Fibroblast of skin of back (primary cell): ENCODE results near the gene RFNG.

ENCODE experiments used
- DNase-seq: peaks from one replicate; pipeline ENCODE4 v3.0.0-alpha.2; 2013

Gene RFNG

GRCh38 chr17:82025401-82026107 is 26.1 kb downstream of the RFNG start:
- no peak for DNase-seq

GRCh38 chr17:82024859-82025258 is 26.8 kb downstream of the RFNG start:
- no peak for DNase-seq

GRCh38 chr17:82023447-82024241 is 28.0 kb downstream of the RFNG start:
- no peak for DNase-seq

- DNase-seq = peak; percentile 100
These were observed 28.6 kb downstream of the RFNG start, which contains the start of gene LRRC45 for GRCh38 chr17:82022981-82023446. TSS of gene LRRC45 (plus strand) at chr17:82023305. CDS start at chr17:82023644, 339 bp downstream.

GRCh38 chr17:82022310-82022980 is 29.2 kb downstream of the RFNG start, which contains the start of gene CENPX:
TSS of gene CENPX (minus strand) at chr17:82022878. CDS start at chr17:82022861, 17 bp downstream.
- DNase-seq = no peak

- no peak for DNase-seq
These were observed 29.7 kb downstream of the RFNG start for GRCh38 chr17:82021900-82022309.

- DNase-seq = peak; percentile 62
These were observed 30.3 kb downstream of the RFNG start for GRCh38 chr17:82021107-82021899.

GRCh38 chr17:82020572-82021106 is 31.0 kb downstream of the RFNG start:
- no peak for DNase-seq

- DNase-seq = peak; percentile 48
These were observed 31.7 kb downstream of the RFNG start for GRCh38 chr17:82019690-82020571.

- no peak for DNase-seq
These were observed 32.5 kb downstream of the RFNG start for GRCh38 chr17:82018989-82019689.

GRCh38 chr17:82018152-82018988 is 33.2 kb downstream of the RFNG start:
- no peak for DNase-seq

GRCh38 chr17:82017612-82018151 is 33.9 kb downstream of the RFNG start:
- no peak for DNase-seq

- no peak for DNase-seq
These were observed 34.6 kb downstream of the RFNG start for GRCh38 chr17:82016875-82017459.

- no peak for DNase-seq
These were observed 35.3 kb downstream of the RFNG start for GRCh38 chr17:82016061-82016874.

- DNase-seq = no peak
These were observed 36.2 kb downstream of the RFNG start for GRCh38 chr17:82015311-82015971.

- no peak for DNase-seq
These were observed 36.7 kb downstream of the RFNG start for GRCh38 chr17:82014971-82015310.

- DNase-seq = no peak
These were observed 37.2 kb downstream of the RFNG start for GRCh38 chr17:82014432-82014831.
